Measurements from ENCODE around the gene SRRD.

DNA sequence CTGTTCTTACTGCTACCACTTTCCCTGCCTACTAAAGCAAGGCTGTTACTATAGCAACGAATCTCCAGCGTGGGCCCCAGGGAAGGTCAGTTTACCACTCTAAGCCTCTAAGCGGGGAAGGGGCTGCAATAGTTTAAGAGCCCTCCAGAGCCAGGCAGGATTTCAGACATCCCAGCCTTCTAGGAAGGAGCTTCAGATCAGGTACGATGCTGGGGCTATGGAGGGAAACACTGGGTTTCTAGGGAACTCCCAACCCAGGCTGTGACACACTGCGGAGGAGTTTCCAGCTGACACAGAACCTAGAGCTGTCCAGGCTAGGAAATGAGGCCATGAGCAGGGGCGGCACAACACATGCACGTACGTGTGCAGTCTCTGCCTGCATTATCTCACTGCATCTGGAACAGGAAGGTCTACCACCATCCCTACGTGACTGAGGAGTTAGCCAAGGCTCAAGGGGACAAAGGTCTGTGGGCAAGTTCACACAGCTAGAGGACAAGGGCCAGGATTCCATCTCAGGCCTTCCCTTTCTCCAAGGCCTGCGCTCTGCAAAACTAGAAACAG lies 20.5 kb upstream of the SRRD start:
- TF ChIP-seq POLR2A (IDR thresholded peaks at IDR 0.05) (no peak), POLR2AphosphoS5 (IDR thresholded peaks at IDR 0.05) (no peak)

Data from spleen (tissue), 3 donors.